ENCODE measurements around the gene CARMIL1.
A peak's percentile ranks its signal among the peaks of the same experiment; 100 is the strongest.
"Not testable (repeated sequence)": the region's sequence is repeated elsewhere in the genome, so short reads cannot be mapped to it uniquely, and the experiment has no call there.

Gene CARMIL1

DNA sequence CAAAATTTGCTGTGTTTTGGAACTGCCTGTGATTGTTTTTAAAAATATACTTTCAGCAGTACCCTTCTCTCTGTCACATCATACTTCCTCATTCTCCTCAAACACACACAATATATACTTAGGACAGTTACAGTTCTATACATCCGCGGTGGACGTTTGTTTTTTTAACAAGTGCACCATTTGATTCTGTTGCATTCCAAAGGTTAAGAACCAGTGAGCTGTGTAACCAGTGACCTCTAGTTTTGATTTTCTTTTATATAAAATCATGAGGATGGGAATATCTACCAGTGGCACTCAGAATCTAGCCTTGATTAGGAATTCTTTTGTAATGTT lies 152.8 kb downstream of the CARMIL1 start:
- FAIRE-seq (no peak), DNase-seq (ENCODE audit: insufficient read length, low spot score) (no peak)
- TF ChIP-seq, protein P1, sequence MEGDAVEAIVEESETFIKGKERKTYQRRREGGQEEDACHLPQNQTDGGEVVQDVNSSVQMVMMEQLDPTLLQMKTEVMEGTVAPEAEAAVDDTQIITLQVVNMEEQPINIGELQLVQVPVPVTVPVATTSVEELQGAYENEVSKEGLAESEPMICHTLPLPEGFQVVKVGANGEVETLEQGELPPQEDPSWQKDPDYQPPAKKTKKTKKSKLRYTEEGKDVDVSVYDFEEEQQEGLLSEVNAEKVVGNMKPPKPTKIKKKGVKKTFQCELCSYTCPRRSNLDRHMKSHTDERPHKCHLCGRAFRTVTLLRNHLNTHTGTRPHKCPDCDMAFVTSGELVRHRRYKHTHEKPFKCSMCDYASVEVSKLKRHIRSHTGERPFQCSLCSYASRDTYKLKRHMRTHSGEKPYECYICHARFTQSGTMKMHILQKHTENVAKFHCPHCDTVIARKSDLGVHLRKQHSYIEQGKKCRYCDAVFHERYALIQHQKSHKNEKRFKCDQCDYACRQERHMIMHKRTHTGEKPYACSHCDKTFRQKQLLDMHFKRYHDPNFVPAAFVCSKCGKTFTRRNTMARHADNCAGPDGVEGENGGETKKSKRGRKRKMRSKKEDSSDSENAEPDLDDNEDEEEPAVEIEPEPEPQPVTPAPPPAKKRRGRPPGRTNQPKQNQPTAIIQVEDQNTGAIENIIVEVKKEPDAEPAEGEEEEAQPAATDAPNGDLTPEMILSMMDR (IDR thresholded peaks at IDR 0.05; ENCODE audit: insufficient read depth, missing control alignments) = no peak

DNA sequence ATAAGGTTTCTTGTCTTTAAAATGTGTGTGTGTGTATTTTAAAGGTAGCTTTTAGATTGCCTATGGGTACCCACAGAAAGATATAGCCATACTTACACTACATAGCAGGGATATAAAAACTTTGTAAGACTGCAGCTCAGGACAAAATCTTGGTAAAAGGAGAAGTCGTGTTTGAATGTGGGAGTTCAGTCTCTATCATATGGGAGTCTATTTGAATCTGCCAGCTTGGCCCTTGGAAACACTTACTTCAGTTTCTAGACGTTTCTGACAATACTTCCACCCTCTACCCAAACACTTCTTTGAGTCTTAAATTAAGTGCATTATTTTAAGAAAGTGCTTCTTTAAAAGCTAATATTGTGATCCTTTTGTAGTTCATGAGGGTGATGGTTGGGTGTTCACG lies 155.7 kb downstream of the CARMIL1 start:
- DNase-seq (ENCODE audit: insufficient read length, low spot score) = no peak
- TF ChIP-seq, protein P1 (IDR thresholded peaks at IDR 0.05; ENCODE audit: insufficient read depth, missing control alignments) = no peak
- no peak for FAIRE-seq

DNA sequence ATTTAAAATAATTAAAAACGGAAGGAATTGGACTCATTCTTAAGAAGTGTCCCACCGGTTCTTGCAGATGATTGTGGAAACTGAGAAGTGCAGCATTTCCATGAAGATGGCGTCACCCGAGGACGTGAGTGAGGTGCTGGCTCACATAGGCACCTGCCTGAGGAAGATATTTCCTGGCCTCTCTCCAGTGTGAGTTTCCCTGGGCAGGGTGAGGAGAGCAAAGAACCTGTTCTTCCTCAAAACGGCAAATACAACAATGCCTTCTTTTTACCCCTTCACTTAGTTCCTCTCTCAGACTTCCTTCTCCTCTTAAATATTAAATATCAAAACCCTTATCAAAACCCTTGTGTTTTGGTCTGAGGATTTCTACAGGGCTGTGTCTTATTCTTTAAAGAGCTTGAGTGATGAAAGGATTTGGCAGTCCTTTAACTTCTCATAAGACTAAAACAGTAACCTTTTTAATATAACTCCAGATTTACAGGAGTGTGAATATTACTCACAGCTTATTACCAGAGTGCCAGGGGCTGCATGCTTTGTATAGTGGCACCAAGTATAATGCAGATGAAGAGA lies 156.3 kb downstream of the CARMIL1 start:
- DNase-seq (ENCODE audit: insufficient read length, low spot score) (no peak), FAIRE-seq (no peak)
- TF ChIP-seq, protein P1 (IDR thresholded peaks at IDR 0.05; ENCODE audit: insufficient read depth, missing control alignments) = no peak

DNA sequence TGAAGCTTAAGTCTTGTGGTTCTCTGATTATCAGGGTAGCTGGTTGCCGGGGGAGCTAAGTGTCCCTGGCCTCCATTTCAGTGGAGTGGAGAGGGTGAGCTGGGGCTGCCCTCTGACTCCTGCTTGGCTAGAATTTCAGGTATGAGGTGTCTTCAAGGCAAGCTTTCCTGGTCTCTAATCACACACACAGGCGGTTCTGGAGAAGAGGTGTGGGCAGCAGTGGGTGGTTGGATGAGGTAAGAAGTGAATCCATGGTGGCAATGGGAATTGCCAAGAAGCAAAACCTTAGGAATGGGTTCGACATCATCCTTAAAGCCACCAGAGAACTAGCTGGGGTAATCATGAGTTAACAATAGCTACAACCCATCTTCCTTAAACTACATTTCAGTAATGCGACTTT lies 157.6 kb downstream of the CARMIL1 start:
- TF ChIP-seq, protein P1 (IDR thresholded peaks at IDR 0.05; ENCODE audit: insufficient read depth, missing control alignments) = no peak
- FAIRE-seq = no peak

DNA sequence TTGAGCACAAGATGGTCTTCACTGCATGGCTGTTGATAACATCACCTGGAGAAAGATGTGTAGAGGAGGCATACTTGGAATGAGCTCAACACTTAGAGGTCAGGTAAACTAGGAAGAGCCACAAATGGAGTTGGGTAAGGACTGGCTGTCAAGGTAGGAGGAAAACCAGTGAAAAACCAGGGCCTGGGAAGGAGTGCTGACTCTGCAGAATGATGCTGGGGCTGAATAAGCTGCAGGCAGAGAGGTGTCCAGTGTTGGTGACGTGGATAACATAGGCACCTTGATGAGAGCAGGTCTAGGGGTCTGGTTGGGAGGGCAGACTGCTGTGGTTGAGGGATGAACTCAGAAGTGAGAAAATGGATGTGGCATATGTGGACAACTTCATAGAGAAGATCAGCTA lies 160.2 kb downstream of the CARMIL1 start:
- TF ChIP-seq, protein P1 (IDR thresholded peaks at IDR 0.05; ENCODE audit: insufficient read depth, missing control alignments) = no peak
- DNase-seq (ENCODE audit: insufficient read length, low spot score) (peak; percentile 18), FAIRE-seq (no peak)

More for the DNA sequence above, 157.6 kb downstream of the CARMIL1 start:
- no peak for DNase-seq (ENCODE audit: insufficient read length, low spot score)

DNA sequence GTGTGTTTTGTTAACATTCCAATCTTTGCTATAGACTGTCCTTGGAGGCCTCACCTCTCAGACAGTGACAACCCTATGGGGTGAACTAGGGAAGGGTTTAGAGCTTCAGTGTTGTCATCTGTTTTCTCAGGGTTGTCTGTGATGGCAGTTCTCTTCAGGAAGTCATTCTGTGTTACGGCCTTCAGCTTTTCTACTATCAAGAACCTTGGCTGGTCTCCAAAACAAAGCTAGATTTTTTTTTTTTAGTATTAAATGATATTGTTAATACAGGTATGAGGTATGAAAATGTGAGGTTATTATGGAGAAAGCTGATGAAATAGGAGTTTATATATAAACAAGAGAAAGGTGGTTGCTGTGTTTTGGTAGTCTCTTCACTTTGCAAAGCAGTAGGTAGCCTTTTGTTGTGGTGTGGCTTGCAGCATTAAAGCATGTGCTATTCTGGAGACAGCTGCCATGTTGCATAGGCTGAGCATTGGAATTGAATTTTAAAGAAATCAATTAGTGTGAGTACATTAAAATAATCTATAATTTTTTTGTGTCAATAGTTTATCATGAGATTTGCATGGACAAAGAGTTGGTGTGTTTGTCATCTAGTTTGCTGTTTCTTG lies 162.6 kb downstream of the CARMIL1 start:
- no peak for FAIRE-seq
- TF ChIP-seq, protein P1 (IDR thresholded peaks at IDR 0.05; ENCODE audit: insufficient read depth, missing control alignments) = no peak
- DNase-seq (ENCODE audit: insufficient read length, low spot score) = no peak

DNA sequence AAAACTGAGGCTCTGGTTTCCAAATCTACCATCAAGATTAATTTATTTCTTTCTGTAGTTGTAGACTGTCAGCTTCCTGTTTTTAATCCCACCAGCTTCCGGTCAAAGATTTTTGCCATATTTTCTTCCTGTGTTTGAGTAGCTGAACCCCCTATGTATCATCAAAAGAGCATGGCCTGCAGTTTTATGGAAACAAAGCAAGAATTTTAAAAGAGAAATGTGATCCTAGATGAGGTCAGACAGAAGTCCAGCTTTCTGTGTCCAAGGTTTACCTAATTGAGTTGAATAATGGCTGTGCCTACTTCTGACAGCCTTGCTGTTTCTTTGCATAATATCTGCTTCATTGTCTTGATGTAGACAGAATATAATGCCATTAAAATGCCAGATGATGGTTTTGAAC lies 163.7 kb downstream of the CARMIL1 start:
- FAIRE-seq = no peak
- no peak for DNase-seq (ENCODE audit: insufficient read length, low spot score)
- TF ChIP-seq, protein P1 (IDR thresholded peaks at IDR 0.05; ENCODE audit: insufficient read depth, missing control alignments) = no peak

DNA sequence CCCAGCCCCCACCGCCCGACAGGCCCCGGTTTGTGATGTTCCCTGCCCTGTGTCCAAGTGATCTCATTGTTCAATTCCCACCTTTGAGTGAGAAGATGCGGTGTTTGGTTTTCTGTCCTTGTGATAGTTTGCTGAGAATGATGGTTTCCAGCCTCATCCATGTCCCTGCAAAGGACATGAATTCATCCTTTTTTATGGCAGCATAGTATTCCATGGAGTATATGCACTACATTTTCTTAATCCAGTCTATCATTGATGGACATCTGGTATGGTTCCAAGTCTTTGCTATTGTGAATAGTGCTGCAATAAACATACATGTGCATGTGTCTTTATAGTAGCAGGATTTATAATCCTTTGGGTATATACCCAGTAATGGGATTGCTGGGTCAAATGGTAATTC lies 165.3 kb downstream of the CARMIL1 start:
- not testable (repeated sequence) for DNase-seq (ENCODE audit: insufficient read length, low spot score); FAIRE-seq
